ENCODE data around the gene TPST2.

The TPST2 gene

DNA sequence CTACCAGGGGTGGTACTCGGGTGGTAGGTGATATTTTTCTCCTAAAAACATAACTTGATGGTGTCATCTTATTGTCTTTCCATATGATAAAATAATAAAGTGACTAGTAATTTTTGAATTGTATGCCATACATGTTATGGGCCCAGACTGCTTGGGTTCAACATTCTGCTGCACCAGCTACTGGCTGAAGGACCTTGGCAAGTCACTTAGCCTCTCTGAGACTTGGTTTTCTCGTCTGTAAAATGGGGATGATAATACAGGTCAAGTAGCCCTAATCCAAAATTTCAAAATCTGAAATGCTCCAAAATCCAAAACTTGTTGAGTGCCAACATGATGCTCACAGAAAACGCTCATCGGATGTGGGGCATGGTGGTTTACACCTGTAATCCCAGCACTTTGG is 42.1 kb downstream of the TPST2 start:
- H2AFZ ChIP-seq (ENCODE audit: low read depth, low read length) = no peak overlapping the region
- no peaks in the 10 kb centered on the region for H3K79me2 ChIP-seq (ENCODE audit: insufficient read depth, low read length)
- no peak overlapping the region for H3K4me2 ChIP-seq (ENCODE audit: insufficient read depth, low read length)
- no peak overlapping the region for H3K27ac ChIP-seq (ENCODE audit: low read length)
- H3K4me3 ChIP-seq (ENCODE audit: low read depth in 1 of 2, low read length in 2 of 2) = no peak overlapping the region
- ATAC-seq (ENCODE audit: insufficient read depth, low read depth) (no peak), DNase-seq (no peak)
- H3K9ac ChIP-seq (ENCODE audit: low read depth, low read length) = no peak overlapping the region
- H3K27me3 ChIP-seq (ENCODE audit: insufficient read depth, low read length, poor library complexity) = no peaks in the 10 kb centered on the region
- no peaks in the 10 kb centered on the region for H3K9me3 ChIP-seq (ENCODE audit: insufficient read depth, low read length, severe bottlenecking)
- peaks cover 18% of the 10 kb centered on the region; the same call in 1 of the 2 replicates for H4K20me1 ChIP-seq (ENCODE audit: insufficient read depth, low read length)
- no peaks in the 10 kb centered on the region for H3K36me3 ChIP-seq (ENCODE audit: insufficient read depth, low read length)
- H3K4me1 ChIP-seq (ENCODE audit: insufficient read depth, low read length) = no peaks in the 10 kb centered on the region
- TF ChIP-seq EZH2 (IDR thresholded peaks at IDR 0.05; ENCODE audit: borderline replicate concordance, low read depth, low read length, severe bottlenecking) = no peak
- TF ChIP-seq, protein P1, sequence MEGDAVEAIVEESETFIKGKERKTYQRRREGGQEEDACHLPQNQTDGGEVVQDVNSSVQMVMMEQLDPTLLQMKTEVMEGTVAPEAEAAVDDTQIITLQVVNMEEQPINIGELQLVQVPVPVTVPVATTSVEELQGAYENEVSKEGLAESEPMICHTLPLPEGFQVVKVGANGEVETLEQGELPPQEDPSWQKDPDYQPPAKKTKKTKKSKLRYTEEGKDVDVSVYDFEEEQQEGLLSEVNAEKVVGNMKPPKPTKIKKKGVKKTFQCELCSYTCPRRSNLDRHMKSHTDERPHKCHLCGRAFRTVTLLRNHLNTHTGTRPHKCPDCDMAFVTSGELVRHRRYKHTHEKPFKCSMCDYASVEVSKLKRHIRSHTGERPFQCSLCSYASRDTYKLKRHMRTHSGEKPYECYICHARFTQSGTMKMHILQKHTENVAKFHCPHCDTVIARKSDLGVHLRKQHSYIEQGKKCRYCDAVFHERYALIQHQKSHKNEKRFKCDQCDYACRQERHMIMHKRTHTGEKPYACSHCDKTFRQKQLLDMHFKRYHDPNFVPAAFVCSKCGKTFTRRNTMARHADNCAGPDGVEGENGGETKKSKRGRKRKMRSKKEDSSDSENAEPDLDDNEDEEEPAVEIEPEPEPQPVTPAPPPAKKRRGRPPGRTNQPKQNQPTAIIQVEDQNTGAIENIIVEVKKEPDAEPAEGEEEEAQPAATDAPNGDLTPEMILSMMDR (IDR thresholded peaks at IDR 0.05; ENCODE audit: borderline replicate concordance, extremely low read depth, low read length, poor library complexity, severe bottlenecking) = no peak

DNA sequence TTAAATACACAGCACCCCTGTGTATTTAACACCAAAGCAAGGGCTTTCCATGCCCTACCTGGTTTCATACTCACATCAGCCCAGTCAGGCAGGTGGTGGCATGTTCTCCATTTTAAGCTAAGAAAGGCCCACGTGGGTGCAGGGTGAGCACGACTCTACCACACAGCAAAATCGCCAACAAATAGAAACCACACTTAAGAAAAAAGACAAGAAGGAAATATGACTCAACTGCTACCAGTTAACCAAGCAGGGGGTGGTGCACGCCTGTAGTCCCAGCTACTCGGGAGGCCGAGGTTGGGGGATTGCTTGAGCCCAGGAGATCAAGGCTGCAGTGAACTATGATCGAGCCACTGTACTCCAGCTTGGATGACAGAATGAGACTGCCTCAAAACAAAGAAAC is 42.5 kb downstream of the TPST2 start:
- Histone ChIP-seq H3K9me3 (ENCODE audit: insufficient read depth, low read length, severe bottlenecking) (no peaks in the 10 kb centered on the region), H3K79me2 (ENCODE audit: insufficient read depth, low read length) (no peaks in the 10 kb centered on the region), H4K20me1 (ENCODE audit: insufficient read depth, low read length) (peaks cover 17% of the 10 kb centered on the region; the same call in 1 of the 2 replicates), H3K36me3 (ENCODE audit: insufficient read depth, low read length) (no peaks in the 10 kb centered on the region), H3K27me3 (ENCODE audit: insufficient read depth, low read length, poor library complexity) (no peaks in the 10 kb centered on the region), H3K4me3 (ENCODE audit: low read depth in 1 of 2, low read length in 2 of 2) (no peak overlapping the region), H3K9ac (ENCODE audit: low read depth, low read length) (no peak overlapping the region), H2AFZ (ENCODE audit: low read depth, low read length) (no peak overlapping the region), H3K27ac (ENCODE audit: low read length) (no peak overlapping the region), H3K4me2 (ENCODE audit: insufficient read depth, low read length) (no peak overlapping the region), H3K4me1 (ENCODE audit: insufficient read depth, low read length) (no peaks in the 10 kb centered on the region)
- TF ChIP-seq, protein P1 (IDR thresholded peaks at IDR 0.05; ENCODE audit: borderline replicate concordance, extremely low read depth, low read length, poor library complexity, severe bottlenecking) = no peak
- no peak for TF ChIP-seq EZH2 (IDR thresholded peaks at IDR 0.05; ENCODE audit: borderline replicate concordance, low read depth, low read length, severe bottlenecking)
- peak; percentile 35; the same call in 2 of the 3 replicates for ATAC-seq (ENCODE audit: insufficient read depth, low read depth)
- DNase-seq = peak; percentile 11

DNA sequence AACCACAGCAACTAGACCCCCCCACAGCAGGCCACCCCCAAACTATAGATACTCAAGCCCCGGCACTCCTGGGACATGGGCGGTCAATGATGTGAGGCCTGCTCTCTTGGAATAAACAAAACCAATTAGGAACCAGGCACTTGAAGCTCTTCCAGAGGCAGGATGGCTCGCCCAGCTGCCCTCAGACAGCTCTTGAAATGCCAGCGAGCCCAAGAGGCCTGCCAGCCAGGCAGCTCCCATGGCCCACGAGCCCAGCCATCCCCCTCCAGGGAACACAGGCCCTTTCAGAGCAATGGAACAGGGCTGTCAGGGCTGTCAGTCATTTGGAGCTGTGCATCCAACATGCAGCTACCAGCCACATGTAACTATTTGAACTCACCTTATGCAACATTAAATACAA is 43.6 kb downstream of the TPST2 start:
- DNase-seq (no peak), ATAC-seq (ENCODE audit: insufficient read depth, low read depth) (no peak)
- H3K79me2 ChIP-seq (ENCODE audit: insufficient read depth, low read length) = no peaks in the 10 kb centered on the region
- H3K9me3 ChIP-seq (ENCODE audit: insufficient read depth, low read length, severe bottlenecking) = no peaks in the 10 kb centered on the region
- peaks cover 11% of the 10 kb centered on the region; the same call in 1 of the 2 replicates for H4K20me1 ChIP-seq (ENCODE audit: insufficient read depth, low read length)
- no peak overlapping the region for H3K4me3 ChIP-seq (ENCODE audit: low read depth in 1 of 2, low read length in 2 of 2)
- H3K36me3 ChIP-seq (ENCODE audit: insufficient read depth, low read length) = peaks cover under 1% of the 10 kb centered on the region; the same call in 1 of the 2 replicates
- no peaks in the 10 kb centered on the region for H3K4me1 ChIP-seq (ENCODE audit: insufficient read depth, low read length)
- no peak overlapping the region for H3K27ac ChIP-seq (ENCODE audit: low read length)
- TF ChIP-seq, protein P1 (IDR thresholded peaks at IDR 0.05; ENCODE audit: borderline replicate concordance, extremely low read depth, low read length, poor library complexity, severe bottlenecking) = no peak
- TF ChIP-seq EZH2 (IDR thresholded peaks at IDR 0.05; ENCODE audit: borderline replicate concordance, low read depth, low read length, severe bottlenecking) = no peak
- H2AFZ ChIP-seq (ENCODE audit: low read depth, low read length) = no peak overlapping the region
- H3K4me2 ChIP-seq (ENCODE audit: insufficient read depth, low read length) = no peak overlapping the region
- no peaks in the 10 kb centered on the region for H3K27me3 ChIP-seq (ENCODE audit: insufficient read depth, low read length, poor library complexity)
- H3K9ac ChIP-seq (ENCODE audit: low read depth, low read length) = no peak overlapping the region

DNA sequence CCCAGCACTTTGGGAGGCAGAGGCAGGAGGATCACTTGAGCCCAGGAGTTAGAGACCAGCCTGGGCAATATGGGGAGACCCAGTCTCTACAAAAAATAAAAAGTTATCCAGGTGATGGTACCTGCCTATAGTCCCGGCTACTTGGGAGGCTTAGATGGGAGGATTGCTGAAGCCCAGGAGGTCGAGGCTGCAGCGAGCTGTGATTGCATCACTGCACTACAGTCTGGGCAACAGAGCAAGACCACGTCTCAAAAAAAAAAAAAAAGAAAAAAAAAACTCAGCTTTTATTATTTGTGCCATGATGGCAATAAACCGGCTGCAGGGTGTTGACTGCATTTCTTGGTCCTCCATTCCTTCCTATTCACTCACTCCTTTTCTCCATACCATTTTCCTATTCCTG is 44.1 kb downstream of the TPST2 start:
- Histone ChIP-seq H3K4me2 (ENCODE audit: insufficient read depth, low read length) (no peak overlapping the region), H4K20me1 (ENCODE audit: insufficient read depth, low read length) (peaks cover 11% of the 10 kb centered on the region; the same call in 1 of the 2 replicates), H3K9me3 (ENCODE audit: insufficient read depth, low read length, severe bottlenecking) (no peaks in the 10 kb centered on the region), H2AFZ (ENCODE audit: low read depth, low read length) (no peak overlapping the region), H3K4me3 (ENCODE audit: low read depth in 1 of 2, low read length in 2 of 2) (no peak overlapping the region), H3K27me3 (ENCODE audit: insufficient read depth, low read length, poor library complexity) (no peaks in the 10 kb centered on the region), H3K4me1 (ENCODE audit: insufficient read depth, low read length) (no peaks in the 10 kb centered on the region), H3K79me2 (ENCODE audit: insufficient read depth, low read length) (no peaks in the 10 kb centered on the region), H3K9ac (ENCODE audit: low read depth, low read length) (no peak overlapping the region), H3K36me3 (ENCODE audit: insufficient read depth, low read length) (peaks cover 5% of the 10 kb centered on the region), H3K27ac (ENCODE audit: low read length) (no peak overlapping the region)
- TF ChIP-seq EZH2 (IDR thresholded peaks at IDR 0.05; ENCODE audit: borderline replicate concordance, low read depth, low read length, severe bottlenecking) = no peak
- TF ChIP-seq, protein P1 (IDR thresholded peaks at IDR 0.05; ENCODE audit: borderline replicate concordance, extremely low read depth, low read length, poor library complexity, severe bottlenecking) = no peak
- ATAC-seq (ENCODE audit: insufficient read depth, low read depth) (no peak), DNase-seq (no peak)
